NCI-H2029 treated with DMSO at 0.1 percent for 48 hours (cell line): ENCODE data around the gene AURKAIP1.

Source experiments
- DNase-seq: peaks from one replicate; lab custom pipeline; 2025; lab: John Stamatoyannopoulos, UW

The AURKAIP1 gene

GRCh38 chr1:1345860-1346500 lies 29.0 kb downstream of the AURKAIP1 start:
- no peak for DNase-seq

DNA sequence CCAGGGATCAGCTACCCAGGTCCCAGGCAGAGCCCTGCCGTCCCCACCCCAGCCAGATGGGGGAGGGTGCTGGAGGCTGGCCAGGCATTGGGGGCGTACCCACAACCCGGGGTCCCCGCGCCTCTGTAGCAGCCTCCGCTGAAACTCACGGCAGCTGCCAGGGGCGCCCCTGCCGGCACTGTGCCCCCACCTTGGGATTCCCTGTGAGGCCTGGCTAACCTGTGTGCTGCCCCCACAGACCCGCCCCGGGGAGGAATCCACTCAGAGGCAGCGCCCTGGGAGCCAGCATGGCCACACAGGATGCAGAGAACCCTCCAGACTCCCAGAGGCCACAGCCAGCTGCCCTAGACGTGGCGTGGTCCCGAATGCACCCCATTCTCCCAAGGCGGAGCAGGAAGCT lies 29.6 kb downstream of the AURKAIP1 start:
- DNase-seq, result no peak

DNA sequence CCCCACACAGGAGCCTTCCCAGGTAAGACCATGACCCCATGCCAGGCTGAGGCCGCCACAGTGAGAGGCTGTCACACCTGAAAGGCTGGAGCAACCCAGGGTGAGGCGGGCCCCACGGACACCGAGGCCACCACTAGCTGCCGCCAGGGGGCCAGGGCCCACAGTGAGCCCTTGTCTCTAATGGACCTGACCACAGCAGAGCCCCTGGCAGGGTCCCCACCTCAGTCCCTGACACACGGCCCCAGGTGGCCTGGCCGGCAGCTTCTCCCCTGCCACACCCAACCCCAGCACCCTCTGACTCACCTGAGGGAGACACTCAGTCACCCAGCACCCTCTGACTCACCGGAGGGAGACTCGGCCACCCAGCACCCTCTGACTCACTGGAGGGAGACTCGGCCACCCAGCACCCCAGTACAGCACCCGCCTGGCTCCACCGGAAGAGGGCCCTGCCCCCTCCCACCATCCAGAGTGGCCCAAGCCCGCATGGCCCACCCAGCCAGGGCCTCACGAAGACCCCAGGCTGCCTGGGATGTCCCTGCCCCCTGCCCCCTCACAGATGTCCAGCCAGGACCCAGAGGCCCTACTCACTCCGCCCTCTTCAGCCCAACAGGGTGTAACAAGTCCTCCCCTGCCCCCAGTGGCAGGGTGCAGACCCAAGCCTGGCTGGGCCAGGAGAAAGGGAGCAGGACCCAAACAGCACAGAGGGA lies 30.2 kb downstream of the AURKAIP1 start:
- DNase-seq, result no peak

GRCh38 chr1:1343811-1344421 lies 31.1 kb downstream of the AURKAIP1 start:
- DNase-seq, result no peak

DNA sequence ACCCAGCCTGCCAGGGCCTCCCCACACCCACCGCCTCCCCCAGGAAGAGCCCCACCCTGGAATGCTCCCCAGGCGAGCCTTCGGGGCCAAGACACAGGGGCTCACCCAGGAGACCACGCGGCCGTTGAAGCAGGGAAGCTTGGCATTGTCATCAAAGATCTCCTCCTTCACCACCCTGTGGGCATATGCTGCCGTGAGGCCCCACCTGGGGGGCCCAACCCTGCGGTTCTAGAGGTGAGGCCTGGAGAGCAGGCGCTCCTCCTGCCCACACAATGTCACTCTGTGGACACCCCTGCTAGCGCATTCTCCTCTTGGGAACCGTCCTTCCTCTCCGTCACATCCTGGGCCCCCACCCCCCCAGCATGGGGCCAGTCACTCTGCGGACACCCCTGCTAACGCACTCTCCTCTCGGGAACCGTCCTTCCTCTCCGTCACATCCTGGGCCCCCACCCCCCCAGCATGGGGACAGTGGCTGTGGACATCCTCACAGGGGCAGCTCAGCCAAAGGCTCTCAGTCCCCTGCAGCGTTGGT lies 32.4 kb downstream of the AURKAIP1 start:
- no peak for DNase-seq

DNA sequence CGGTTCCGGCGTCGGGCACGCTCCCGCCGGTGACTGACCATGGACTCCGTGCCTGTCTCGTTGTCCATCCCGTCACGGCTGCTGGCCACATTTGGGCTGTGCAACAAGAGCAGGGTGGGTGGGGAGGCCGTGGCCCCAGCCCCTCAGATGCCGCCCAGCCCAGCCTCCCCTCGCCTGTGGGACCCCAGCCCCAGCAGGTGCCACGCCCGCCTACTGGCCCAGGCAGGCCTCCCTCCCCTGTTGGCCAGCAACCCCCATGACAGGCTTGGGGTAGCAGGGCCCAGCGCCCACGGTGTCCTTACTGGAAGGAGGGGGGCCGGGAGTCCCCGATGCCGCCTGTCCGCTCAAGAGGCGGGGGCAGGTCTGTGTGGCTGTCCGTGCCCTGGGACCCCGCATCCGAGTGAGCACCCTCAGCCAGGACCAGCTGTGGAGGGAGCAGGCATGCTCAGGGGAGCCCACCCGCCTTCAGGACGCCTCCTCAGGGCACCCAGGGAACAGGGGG lies 32.9 kb downstream of the AURKAIP1 start:
- no peak for DNase-seq

DNA sequence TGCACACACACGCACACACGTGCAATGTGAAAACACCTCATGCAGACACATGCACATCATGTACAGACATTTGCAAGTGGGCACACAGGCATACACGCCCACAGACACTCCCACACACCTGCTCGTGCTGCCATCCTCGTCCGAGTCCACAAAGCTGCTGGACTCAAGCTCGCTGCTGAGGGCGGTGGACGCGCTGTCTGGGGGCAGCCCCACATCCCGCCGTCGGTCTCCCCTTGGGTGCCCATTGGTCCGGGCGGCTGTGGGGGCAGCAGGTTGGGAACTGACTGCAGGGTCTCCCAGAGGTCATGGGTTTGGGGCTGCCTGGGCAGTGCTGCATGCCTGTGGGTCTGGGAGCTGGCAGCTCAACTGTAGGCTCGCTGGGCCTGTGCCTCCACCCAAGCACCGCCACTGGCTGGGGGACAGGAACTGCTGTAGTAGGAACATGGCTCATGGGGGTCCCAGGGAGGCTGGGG lies 33.4 kb downstream of the AURKAIP1 start:
- no peak for DNase-seq

DNA sequence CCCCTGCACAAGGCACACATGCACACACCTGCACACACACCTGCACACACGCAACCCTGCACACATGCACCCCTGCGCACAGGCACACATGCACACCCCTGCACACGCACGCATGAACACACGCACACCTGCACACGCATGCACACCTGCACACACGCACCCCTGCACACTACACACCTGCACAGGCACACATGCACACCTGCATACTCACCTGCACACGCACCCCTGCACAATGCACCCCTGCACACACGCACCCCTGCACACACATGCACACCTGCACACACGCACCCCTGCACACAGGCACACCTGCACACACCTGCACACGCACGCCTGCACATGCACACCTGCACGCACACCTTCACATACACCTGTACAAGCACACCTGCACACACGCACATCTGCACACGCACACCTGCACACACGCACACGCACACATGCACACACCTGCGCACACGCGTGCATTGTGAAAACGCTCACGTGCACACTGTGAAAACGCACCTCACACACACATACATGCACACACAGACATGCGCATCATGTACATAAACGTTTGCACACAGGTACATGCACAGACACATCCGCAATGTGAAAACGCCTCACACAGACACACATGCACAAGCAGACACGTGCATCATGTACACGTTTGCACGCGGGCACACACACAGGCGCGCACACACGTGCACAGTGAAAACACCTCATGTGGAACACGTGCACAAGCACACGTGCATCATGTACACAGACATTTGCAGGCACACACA lies 34.0 kb downstream of the AURKAIP1 start:
- no peak for DNase-seq

DNA sequence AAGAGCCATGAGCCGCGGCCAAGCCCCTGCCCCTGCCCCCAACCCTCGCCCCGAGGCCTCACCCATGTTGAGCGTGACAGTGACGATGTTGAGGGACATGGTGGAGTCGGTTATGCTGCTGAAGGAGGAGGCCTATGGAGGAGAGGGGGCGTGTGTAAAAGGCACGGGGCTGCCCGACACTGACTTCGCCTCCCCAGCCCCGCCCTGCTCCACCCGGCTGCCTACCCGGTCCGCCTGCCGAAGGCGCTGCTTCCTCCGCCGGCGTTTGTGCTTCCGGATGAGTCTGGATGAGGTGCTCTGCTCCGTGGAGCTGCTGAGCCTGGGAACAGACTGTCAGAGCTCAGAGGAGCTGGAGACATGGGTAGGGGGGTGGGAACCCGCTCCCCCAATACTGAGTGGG lies 34.8 kb downstream of the AURKAIP1 start:
- no peak for DNase-seq

- DNase-seq, result no peak
These were observed 36.7 kb downstream of the AURKAIP1 start for GRCh38 chr1:1338278-1338677.

- DNase-seq, result no peak
These were observed 37.2 kb downstream of the AURKAIP1 start for GRCh38 chr1:1337793-1338147.

DNA sequence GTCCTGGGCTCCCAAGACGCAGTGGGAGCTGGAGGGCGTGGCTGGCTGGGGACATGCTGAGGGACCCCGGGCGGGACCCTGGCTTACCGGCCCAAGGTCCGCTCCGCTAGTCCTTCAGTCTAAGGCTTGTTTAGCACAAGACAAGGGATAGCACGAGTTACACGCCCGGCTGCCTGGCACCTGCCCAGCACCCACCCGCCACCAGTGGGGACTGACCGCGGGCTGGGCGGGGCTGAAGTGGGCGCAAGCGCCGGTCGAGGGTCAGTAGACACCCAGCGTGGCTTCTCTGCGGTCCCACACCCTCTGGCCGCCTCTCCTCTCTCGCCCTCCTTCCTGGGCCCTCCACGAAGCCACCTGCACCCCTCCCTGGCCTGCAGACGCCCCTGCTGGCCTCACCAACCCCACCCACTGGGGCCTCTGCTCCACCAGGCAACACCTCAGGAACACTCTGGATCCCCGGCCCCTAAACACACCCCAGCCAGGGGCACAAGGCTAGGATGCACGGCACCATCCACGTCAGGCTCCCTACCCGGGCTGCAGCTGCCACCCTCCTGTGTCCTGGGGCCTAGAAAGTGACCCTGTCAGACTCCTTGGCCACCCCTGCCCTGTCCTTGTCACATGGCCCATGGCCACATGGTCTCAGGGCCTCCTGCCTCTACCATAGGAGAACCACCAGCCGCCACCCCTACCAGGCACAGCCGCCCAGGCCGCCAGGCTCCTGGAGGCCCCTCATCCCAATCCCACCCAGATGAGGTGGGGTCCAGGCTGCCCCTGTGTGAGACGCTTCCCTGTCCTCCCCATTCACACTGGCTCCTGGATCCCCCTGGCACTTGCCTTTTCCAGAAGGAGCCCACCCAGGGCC lies 37.8 kb downstream of the AURKAIP1 start:
- no peak for DNase-seq

DNA sequence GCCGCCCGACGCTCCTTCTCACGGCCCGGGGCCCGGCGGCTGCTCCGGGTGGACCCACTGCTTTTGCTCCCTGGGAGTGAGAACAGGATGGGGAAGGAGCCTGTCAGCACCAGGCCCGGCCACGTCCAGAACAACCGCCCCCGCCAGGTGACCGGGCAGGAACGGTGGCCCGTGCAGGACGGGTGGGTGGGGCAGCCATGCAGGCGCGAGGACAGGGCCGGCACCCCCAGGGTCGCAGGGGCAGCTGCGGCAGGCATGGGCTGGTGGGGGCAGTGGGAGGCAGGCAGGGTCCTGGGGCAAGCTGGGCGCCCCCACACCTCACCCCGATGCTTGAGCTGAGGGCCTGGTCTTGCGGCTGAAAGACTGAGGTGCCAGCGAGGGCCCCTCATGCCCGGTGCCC lies 38.6 kb downstream of the AURKAIP1 start:
- DNase-seq, result no peak

DNA sequence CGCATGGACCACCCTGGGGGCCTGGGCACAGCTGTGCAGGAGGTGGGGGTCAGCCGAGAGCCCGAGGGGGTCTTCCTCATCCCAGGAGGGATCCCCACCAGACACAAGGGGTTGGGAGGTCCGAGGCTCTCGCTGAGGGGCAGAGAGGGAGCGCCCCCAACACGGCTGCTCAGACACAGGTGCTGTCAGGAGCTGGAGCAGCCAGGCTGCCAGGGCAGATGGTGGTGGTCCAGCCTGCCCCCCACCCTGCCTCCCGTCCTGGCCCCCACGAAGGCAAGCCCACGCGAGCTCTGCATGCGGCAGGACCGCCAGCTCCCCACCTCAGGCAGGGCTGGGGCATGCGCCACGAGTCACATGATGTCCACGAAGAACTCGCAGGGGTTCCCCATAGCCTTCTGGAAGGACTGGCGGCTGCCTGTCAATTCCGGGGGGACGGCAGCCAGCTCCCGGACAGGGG lies 39.2 kb downstream of the AURKAIP1 start:
- no peak for DNase-seq

- DNase-seq, result no peak
These were observed 39.7 kb downstream of the AURKAIP1 start for GRCh38 chr1:1335283-1335682.

DNA sequence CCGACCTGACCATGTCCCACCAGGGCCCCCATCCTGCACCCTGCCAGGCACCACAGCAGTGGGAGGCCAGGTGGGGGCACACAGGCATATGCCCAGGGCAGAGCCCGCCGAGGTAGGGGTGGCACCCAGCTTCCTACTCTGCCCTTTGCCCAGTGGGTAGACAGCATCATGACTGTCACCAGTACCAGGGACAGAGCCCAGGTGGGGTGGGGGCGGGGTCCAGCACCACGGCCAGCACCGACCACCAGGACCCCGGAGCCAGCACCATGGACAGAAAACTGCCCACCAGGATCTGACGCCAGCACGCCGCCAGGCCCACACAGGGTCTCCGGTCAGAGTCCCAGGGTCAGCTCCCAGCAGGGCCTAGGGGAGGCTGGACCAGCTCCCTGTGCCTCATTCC lies 40.2 kb downstream of the AURKAIP1 start:
- no peak for DNase-seq

DNA sequence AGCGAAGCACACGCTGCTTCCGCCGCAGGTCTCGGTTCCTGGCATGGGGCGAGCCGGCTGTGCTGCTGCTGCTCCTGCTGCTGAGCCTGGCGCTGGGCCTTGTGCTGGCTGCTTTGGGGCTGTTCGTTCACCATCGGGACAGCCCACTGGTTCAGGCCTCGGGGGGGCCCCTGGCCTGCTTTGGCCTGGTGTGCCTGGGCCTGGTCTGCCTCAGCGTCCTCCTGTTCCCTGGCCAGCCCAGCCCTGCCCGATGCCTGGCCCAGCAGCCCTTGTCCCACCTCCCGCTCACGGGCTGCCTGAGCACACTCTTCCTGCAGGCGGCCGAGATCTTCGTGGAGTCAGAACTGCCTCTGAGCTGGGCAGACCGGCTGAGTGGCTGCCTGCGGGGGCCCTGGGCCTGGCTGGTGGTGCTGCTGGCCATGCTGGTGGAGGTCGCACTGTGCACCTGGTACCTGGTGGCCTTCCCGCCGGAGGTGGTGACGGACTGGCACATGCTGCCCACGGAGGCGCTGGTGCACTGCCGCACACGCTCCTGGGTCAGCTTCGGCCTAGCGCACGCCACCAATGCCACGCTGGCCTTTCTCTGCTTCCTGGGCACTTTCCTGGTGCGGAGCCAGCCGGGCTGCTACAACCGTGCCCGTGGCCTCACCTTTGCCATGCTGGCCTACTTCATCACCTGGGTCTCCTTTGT lies 41.3 kb downstream of the AURKAIP1 start:
- DNase-seq, result no peak

- DNase-seq, result no peak
These were observed 42.1 kb downstream of the AURKAIP1 start for GRCh38 chr1:1332774-1333480.

DNA sequence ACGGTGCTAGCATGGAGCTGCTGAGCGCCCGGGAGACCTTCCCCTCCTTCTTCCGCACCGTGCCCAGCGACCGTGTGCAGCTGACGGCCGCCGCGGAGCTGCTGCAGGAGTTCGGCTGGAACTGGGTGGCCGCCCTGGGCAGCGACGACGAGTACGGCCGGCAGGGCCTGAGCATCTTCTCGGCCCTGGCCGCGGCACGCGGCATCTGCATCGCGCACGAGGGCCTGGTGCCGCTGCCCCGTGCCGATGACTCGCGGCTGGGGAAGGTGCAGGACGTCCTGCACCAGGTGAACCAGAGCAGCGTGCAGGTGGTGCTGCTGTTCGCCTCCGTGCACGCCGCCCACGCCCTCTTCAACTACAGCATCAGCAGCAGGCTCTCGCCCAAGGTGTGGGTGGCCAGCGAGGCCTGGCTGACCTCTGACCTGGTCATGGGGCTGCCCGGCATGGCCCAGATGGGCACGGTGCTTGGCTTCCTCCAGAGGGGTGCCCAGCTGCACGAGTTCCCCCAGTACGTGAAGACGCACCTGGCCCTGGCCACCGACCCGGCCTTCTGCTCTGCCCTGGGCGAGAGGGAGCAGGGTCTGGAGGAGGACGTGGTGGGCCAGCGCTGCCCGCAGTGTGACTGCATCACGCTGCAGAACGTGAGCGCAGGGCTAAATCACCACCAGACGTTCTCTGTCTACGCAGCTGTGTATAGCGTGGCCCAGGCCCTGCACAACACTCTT lies 42.8 kb downstream of the AURKAIP1 start:
- DNase-seq, result no peak
